Measurements from ENCODE around the gene SRSF4. TPM values are rescaled to one million over a fixed set of nuclear protein-coding genes. Genes with fewer than 3 reads are reported as not detected.

The SRSF4 gene
- total and polyA plus RNA-seq, 9 of the 15 experiments (the other 6 are each of a cell fraction or from before 2014, with no cell fraction given): 15.9 to 132 (median 82.0) TPM

DNA sequence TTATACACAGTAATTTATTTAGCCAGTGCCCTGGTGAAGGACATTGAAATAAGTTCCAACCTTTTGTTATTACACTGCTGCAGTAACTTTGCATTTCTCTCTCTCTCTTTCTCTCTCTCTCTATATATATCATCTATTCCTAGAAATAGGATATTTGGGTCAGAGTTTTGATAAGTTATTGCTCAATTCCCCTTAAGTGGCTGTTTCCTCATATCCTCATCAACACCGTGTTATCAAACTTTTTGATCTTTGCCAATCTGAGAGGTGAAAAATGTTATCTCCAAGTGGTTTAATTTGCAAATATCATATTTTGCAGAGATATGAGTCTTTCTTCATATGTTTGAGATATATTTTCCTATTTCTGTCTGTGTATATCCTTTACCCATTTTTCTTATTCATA, 1.6 kb upstream of the SRSF4 start (continued):
- no peak for TF ChIP-seq SPI1 (IDR thresholded peaks at IDR 0.05; ENCODE audit: borderline replicate concordance, low read depth, low read length)
- no peak for TF ChIP-seq HOXB6 (CRISPR knock-in tag; IDR thresholded peaks at IDR 0.05; ENCODE audit: borderline replicate concordance)
- no peak for TF ChIP-seq PHF21A (IDR thresholded peaks at IDR 0.05; ENCODE audit: borderline replicate concordance, low read depth)
- no peak for TF ChIP-seq CREB3L1 (IDR thresholded peaks at IDR 0.05; ENCODE audit: borderline replicate concordance, low read depth)
- TF ChIP-seq, protein P1, sequence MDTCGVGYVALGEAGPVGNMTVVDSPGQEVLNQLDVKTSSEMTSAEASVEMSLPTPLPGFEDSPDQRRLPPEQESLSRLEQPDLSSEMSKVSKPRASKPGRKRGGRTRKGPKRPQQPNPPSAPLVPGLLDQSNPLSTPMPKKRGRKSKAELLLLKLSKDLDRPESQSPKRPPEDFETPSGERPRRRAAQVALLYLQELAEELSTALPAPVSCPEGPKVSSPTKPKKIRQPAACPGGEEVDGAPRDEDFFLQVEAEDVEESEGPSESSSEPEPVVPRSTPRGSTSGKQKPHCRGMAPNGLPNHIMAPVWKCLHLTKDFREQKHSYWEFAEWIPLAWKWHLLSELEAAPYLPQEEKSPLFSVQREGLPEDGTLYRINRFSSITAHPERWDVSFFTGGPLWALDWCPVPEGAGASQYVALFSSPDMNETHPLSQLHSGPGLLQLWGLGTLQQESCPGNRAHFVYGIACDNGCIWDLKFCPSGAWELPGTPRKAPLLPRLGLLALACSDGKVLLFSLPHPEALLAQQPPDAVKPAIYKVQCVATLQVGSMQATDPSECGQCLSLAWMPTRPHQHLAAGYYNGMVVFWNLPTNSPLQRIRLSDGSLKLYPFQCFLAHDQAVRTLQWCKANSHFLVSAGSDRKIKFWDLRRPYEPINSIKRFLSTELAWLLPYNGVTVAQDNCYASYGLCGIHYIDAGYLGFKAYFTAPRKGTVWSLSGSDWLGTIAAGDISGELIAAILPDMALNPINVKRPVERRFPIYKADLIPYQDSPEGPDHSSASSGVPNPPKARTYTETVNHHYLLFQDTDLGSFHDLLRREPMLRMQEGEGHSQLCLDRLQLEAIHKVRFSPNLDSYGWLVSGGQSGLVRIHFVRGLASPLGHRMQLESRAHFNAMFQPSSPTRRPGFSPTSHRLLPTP (IDR thresholded peaks at IDR 0.05; ENCODE audit: borderline replicate concordance, extremely low read depth, insufficient read length): no peak
- no peak for TF ChIP-seq AFF1 (IDR thresholded peaks at IDR 0.05; ENCODE audit: low read depth in 1 of 2, partially characterized antibody in 2 of 2)
- TF ChIP-seq POU5F1 (IDR thresholded peaks at IDR 0.05; ENCODE audit: borderline replicate concordance, low read depth, low read length, partially characterized antibody): no peak
- no peak for TF ChIP-seq MEIS2 (IDR thresholded peaks at IDR 0.05; ENCODE audit: partially characterized antibody)
- no peak for TF ChIP-seq ZNF12 (CRISPR knock-in tag; IDR thresholded peaks at IDR 0.05)
- no peak for TF ChIP-seq ZZZ3 (IDR thresholded peaks at IDR 0.05)
- no peak for TF ChIP-seq ILK (tag; IDR thresholded peaks at IDR 0.05; ENCODE audit: borderline replicate concordance, low read depth)
- no peak for TF ChIP-seq ZNF707 (CRISPR knock-in tag; conservative IDR thresholded peaks at IDR 0.05)
- TF ChIP-seq CEBPB (tag; IDR thresholded peaks at IDR 0.05): peak; percentile 96
- TF ChIP-seq SIN3B (IDR thresholded peaks at IDR 0.05; ENCODE audit: low read depth): no peak
- 0 out of 4 replicates have a peak, but pooled peaks of 1 of the 2 experiments have one; percentile 58 for TF ChIP-seq RCOR1 (IDR thresholded peaks at IDR 0.05; ENCODE audit: borderline replicate concordance in 1 of 2, low read depth in 2 of 2, low read length in 2 of 2)
- no peak for TF ChIP-seq PREB (CRISPR knock-in tag; IDR thresholded peaks at IDR 0.05)
- TF ChIP-seq MECOM (CRISPR knock-in tag; IDR thresholded peaks at IDR 0.05): no peak
- peak; percentile 48; the same call in 1 of the 2 replicates for TF ChIP-seq TEAD4 (IDR thresholded peaks at IDR 0.05; ENCODE audit: low read length)
- TF ChIP-seq TEAD4 (CRISPR knock-in tag; IDR thresholded peaks at IDR 0.05; ENCODE audit: borderline replicate concordance): no peak

Measured in K562 (cell line).